ENCODE results near the gene SAP25. TPM values are rescaled to one million over a fixed set of nuclear protein-coding genes. Genes with fewer than 3 reads are reported as not detected.
"Not testable (repeated sequence)": the region's sequence is repeated elsewhere in the genome, so short reads cannot be mapped to it uniquely, and the experiment has no call there.

SAP25 gene
- total RNA-seq, 1 donor from 2014 or later, result not detected

GRCh38 chr7:100566018-100566531 lies 7.6 kb downstream of the SAP25 start:
- intact Hi-C loops (cut with DNase I), result no loop called here
- no peak for DNase-seq (ENCODE audit: low spot score)

- intact Hi-C loops (cut with DNase I), result no loop called here
- no peak for DNase-seq (ENCODE audit: low spot score)
Observed at GRCh38 chr7:100565133-100565571, 8.5 kb downstream of the SAP25 start.

GRCh38 chr7:100564405-100564804 lies 9.3 kb downstream of the SAP25 start:
- not testable (repeated sequence) for DNase-seq (ENCODE audit: low spot score)
- intact Hi-C loops (cut with DNase I), result loop anchor here (1.0 kb wide), 1 partner anchor 127 kb away; no protein-coding TSS in a partner anchor

- intact Hi-C loops (cut with DNase I), result loop anchor here (1.0 kb wide), 1 partner anchor 127 kb away; no protein-coding TSS in a partner anchor
- DNase-seq (ENCODE audit: low spot score), result peak; percentile 91
Observed at GRCh38 chr7:100563809-100564400, 9.8 kb downstream of the SAP25 start.

GRCh38 chr7:100563100-100563564 lies 10.6 kb downstream of the SAP25 start:
- DNase-seq (ENCODE audit: low spot score), result no peak
- intact Hi-C loops (cut with DNase I), result no loop called here

GRCh38 chr7:100562195-100563099 lies 11.3 kb downstream of the SAP25 start:
- no peak for DNase-seq (ENCODE audit: low spot score)
- intact Hi-C loops (cut with DNase I), result no loop called here

- intact Hi-C loops (cut with DNase I), result no loop called here
- DNase-seq (ENCODE audit: low spot score), result no peak
Observed at GRCh38 chr7:100561491-100562194, 12.1 kb downstream of the SAP25 start.

- no peak for DNase-seq (ENCODE audit: low spot score)
- intact Hi-C loops (cut with DNase I), result loop anchor here (1.0 kb wide), 2 partner anchors 76 to 90 kb away; partner anchors contain the start of gene NYAP1
Observed at GRCh38 chr7:100559127-100559526, 14.6 kb downstream of the SAP25 start.

- intact Hi-C loops (cut with DNase I), result no loop called here
- DNase-seq (ENCODE audit: low spot score), result no peak
Observed at GRCh38 chr7:100556541-100556940, 17.2 kb downstream of the SAP25 start.

GRCh38 chr7:100555701-100556100 lies 18.0 kb downstream of the SAP25 start:
- intact Hi-C loops (cut with DNase I), result no loop called here
- no peak for DNase-seq (ENCODE audit: low spot score)

GRCh38 chr7:100553032-100553431 lies 20.7 kb downstream of the SAP25 start:
- no peak for DNase-seq (ENCODE audit: low spot score)
- intact Hi-C loops (cut with DNase I), result no loop called here

- intact Hi-C loops (cut with DNase I), result no loop called here
- DNase-seq (ENCODE audit: low spot score), result no peak
Observed at GRCh38 chr7:100552532-100552931, 21.2 kb downstream of the SAP25 start.

GRCh38 chr7:100548446-100548845 lies 25.3 kb downstream of the SAP25 start:
- not testable (repeated sequence) for DNase-seq (ENCODE audit: low spot score)

GRCh38 chr7:100547872-100548271 lies 25.8 kb downstream of the SAP25 start:
- intact Hi-C loops (cut with DNase I), result loop anchor here (5.0 kb wide), 1 partner anchor 66 kb away; the partner anchor contains the start of gene NYAP1
- DNase-seq (ENCODE audit: low spot score), result no peak

More at GRCh38 chr7:100548446-100548845, 25.3 kb downstream of the SAP25 start:
- intact Hi-C loops (cut with DNase I), result loop anchor here (5.0 kb wide), 1 partner anchor 66 kb away; the partner anchor contains the start of gene NYAP1

- no peak for DNase-seq (ENCODE audit: low spot score)
- intact Hi-C loops (cut with DNase I), result loop anchor here (5.0 kb wide), 1 partner anchor 65 kb away; the partner anchor contains the start of gene NYAP1
Observed at GRCh38 chr7:100546926-100547800, 26.5 kb downstream of the SAP25 start.

GRCh38 chr7:100546129-100546925 lies 27.4 kb downstream of the SAP25 start:
- DNase-seq (ENCODE audit: low spot score), result no peak
- intact Hi-C loops (cut with DNase I), result loop anchor here (5.0 kb wide), 1 partner anchor 64 kb away; the partner anchor contains the start of gene NYAP1

- no peak for DNase-seq (ENCODE audit: low spot score)
Observed at GRCh38 chr7:100545360-100546128, 28.2 kb downstream of the SAP25 start.

More at GRCh38 chr7:100545360-100546128, 28.2 kb downstream of the SAP25 start:
- intact Hi-C loops (cut with DNase I), result loop anchor here (5.0 kb wide), 1 partner anchor 63 kb away; the partner anchor contains the start of gene NYAP1
